Colon (tissue), 2 donors: Measurements from ENCODE around the gene FGGY.

ENCODE experiments used
- FAIRE-seq: peaks from 2 replicates; lab custom pipeline; 2012; peaks lifted over from hg19 to GRCh38; lab: Jason Lieb, UNC
- donor health status: control.
- donor health status: control.

Gene FGGY

GRCh38 chr1:59768792-59769735, 472.2 kb downstream of the FGGY start:
- no peak for FAIRE-seq

GRCh38 chr1:59769736-59770095, 472.8 kb downstream of the FGGY start:
- FAIRE-seq, result no peak

GRCh38 chr1:59771361-59771760, 474.5 kb downstream of the FGGY start:
- peak; percentile 14 for FAIRE-seq

- no peak for FAIRE-seq
These were observed 478.6 kb downstream of the FGGY start for GRCh38 chr1:59775480-59775879.

GRCh38 chr1:59776960-59777852, 480.3 kb downstream of the FGGY start:
- FAIRE-seq, result no peak

GRCh38 chr1:59779949-59780348, 483.1 kb downstream of the FGGY start:
- FAIRE-seq, result no peak

GRCh38 chr1:59788825-59789224, 491.9 kb downstream of the FGGY start:
- FAIRE-seq, result no peak

- no peak for FAIRE-seq
These were observed 501.7 kb downstream of the FGGY start for GRCh38 chr1:59798600-59798999.

- no peak for FAIRE-seq
These were observed 506.7 kb downstream of the FGGY start for GRCh38 chr1:59803458-59804038.

GRCh38 chr1:59804301-59804700, 507.4 kb downstream of the FGGY start:
- FAIRE-seq, result no peak

- no peak for FAIRE-seq
These were observed 508.7 kb downstream of the FGGY start for GRCh38 chr1:59805554-59805953.
